Activated CD4-positive, alpha-beta T cell treated with anti-CD3 and anti-CD28 coated beads, Interleukin-2, amount 50 U/mL, for 16 hours (primary cell): Measurements from ENCODE around the gene LRP1B.

Experiments used
- DNase-seq: peaks from one replicate; pipeline ENCODE4 v3.0.0-alpha.2; 2020

LRP1B gene

DNA sequence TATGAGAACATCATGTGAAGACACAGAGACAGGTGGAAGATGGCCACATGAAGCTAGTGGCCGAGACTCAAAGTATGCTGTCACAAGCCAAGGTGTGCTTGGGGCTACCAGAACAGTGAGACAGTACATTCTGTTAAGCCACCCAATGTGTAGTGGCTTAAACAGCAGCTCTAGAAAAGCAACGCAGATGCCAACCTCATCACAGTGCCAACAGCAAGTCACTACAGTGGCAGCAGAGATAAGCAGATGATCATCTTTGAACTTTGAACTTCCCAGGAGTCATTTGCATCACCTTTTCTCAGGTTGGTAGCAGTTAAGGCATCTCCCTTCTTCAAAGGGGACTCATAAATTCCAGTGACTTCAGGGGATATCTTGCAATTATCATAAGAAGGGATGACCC is 394.4 kb downstream of the LRP1B start:
- no peak for DNase-seq

DNA sequence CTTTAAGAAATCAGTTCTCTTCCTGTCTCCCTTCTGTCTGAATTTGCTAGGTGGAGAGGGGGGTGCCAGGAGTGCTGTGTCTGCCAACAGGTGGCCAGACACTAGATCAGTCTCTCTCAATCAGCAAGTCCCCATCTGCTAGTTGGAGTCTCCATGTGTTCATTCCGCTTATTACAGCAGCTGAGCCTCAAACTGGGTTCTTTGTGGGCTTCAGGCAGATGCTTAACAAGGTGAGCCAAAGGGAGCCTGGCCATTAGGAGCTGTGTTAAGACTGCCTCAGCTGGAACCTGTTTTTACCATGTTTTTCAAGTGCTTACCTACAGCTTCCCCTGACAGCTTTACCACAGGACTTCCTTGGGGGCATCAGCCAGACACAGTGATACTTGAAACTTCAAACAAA is 401.9 kb downstream of the LRP1B start:
- no peak for DNase-seq

DNA sequence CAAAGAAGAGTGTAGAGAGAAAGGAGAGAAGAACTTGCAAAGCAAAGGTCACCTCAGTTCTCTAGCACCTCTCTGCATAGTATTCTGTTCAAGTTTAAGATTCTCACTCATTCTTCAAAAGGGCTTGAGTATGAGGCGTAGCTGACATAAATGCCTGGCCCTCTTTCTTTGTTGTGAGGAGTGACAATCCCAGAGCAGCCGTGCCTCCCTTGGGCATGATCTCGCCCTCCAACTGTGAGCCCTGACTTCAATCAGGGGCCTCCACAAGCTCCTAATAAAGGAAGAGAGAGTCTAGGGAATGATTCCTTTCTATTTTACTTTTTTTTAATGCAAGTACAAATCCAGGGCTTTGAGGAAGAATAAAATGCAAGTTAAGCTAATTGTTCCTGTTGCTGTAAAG is 402.7 kb downstream of the LRP1B start:
- DNase-seq, result no peak

DNA sequence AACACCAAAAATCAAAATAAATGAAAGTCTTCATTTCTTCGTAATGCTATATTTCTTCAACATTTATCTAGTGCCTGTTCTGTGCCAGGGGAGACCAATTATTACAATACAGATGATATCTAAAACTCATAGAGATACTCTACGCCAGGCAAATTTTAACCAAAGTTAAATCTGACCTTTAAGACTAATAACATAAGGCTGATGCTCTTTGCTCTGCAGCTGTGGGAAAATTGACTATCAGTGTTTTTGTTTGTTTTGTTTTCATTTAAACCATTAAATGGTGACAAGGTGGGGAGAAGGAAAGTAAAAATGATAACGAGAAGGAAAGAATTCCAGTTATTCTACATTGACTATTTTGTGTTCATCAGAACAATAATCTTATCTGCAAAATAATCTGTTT is 406.4 kb downstream of the LRP1B start:
- no peak for DNase-seq

DNA sequence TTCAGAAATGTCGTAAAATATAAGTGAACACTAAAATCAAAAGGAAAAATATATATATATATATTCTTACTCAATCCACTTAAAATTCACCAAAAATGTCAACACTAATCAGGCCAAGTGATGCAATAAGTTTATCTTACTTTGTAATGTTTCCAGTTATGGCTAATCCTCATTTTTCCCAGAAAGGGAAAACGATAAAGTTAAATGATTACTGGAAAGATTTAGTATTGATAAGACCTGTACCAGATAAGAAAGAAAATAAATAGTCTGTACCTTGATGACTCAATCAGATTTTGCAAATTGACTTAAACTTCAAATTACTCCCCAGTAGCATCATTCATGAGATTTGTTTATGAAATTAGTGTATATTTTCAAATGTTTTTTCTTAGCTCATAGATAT is 407.0 kb downstream of the LRP1B start:
- DNase-seq, result no peak

DNA sequence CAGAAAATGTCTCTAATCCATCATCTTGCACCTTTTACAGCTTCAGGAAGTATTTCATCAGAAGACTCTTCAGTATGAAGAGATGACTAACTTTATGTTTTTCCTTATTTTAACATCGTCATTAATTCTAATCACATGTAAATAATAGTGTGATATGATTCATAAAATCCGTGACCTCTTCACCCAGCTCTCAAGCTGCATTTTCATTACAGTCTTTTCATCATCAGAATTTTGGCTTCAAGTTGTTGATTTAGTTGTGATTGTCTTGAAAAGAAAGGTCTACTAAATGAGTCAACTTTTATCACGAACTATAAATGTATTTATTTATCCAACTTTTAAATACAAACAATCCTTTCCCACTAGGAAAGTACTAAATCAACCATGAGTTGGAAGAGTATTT is 410.3 kb downstream of the LRP1B start:
- DNase-seq, result no peak

DNA sequence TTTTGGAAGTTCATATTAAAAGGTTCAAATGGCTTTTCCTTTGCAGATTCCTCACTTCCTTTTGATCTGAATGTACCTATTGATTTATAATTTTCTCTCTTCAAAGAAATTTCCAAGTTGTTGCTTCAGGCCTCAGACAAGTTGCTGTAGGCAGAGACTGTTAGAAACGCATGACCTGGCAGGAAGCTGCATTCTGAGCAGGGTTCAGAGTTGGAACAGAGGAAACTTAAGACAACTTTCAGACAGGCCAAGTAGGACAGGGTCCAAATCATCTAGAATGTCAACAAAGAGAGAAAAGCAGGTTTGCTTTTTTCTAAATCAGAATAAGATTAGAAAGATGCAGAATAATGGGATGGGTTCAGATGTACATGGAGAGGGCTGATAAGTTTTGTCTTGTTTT is 416.3 kb downstream of the LRP1B start:
- DNase-seq, result no peak

DNA sequence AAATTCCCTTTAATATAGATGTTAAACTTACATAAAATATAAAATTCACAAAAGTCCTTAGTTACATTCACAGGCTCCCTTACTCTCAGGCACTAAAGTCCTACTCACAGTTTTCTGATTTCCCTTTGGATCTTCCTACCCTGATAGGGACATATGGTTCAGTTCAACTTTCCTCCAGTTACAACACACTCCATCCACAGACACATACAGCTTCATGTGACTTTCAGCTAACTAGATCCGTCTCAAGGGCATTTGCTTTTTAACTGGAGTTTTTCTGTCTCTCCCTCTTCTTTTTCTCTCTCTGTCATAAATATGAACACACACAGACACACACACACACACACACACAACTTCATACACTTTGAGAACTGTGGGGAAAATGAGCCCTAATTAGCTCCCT is 419.2 kb downstream of the LRP1B start:
- DNase-seq, result no peak

DNA sequence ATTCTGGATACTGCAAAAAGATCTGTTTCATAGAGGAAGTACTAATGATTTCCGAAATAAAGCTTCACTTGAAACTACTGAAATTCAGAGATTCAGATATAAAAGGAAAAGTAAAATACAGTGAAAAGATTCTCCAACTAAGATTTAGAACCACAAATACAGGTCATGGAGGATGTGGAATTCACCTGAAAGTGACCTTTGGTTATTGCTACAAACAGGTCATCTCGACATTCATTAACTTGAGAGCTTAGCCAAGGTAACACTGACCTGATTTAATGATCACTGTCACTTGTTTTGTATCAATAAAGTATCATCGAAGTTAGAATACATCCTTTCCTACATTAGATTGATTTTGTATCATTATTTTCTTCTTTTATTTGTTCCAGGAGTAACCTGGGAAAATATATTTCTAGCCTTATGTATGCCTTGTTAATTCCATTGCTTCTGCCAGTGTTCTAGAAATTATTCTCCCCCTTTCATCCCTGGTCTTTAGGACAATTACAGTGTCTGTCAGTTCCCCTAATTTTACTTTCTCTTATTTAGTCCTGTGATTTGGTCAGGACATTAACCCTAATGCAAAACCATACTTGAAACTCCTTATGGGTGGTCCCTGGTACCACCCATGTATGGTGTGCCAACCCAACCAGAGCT is 420.1 kb downstream of the LRP1B start:
- no peak for DNase-seq

DNA sequence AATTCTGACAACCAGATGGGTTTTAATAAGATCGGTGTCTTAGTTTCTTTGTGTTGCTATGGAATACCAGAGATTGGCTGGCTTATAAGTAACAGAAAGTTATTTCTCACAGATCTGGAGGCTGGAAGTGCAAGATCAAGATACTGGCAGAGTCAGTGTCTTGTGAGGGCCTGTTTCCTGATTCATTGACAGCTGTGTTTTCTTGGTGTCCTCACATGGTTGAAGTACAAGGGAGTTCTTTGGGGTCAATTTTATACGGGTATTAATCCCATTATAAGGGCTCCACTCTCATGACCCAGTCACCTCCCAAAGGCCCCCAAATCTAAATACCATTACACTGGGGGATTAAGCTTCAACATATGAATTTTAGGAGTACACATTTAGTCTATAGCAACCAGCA is 421.1 kb downstream of the LRP1B start:
- DNase-seq, result no peak

DNA sequence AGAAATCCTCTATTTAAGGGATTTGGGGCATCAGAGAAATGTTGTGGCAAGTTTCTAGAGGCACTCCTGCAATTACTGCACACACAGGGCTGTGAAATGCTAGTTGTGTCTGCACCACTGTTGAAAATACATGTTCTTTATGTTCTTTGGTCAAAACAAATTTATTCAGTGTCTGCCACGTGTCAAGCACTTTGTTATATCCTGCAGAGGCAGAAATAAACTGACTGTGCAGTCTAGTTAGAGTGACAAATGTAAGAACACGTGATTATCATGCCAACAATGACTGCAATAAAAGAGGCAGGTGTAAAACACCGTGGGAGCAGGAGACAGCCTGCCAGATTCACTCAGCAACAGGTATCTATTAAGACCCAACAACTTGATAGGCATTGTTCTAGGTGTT is 423.3 kb downstream of the LRP1B start:
- DNase-seq, result no peak

DNA sequence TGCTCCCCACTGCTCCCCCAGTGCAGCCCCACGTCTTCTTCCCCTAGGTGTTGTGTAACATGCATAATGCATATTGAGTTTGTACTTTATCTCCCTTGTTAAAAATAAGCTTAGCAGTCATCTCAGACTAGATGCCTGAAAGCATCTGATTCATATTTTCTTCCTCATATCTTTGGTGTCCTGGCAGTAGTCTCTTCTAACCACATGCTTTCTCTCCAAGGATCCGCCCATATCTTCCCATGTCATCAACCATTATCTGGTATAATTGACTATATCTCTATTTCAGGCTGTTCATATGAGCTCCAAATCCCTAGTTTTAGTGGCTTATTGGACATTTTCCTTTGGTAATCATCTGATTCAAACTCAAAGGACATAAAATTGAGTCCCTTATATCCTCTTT is 426.3 kb downstream of the LRP1B start:
- no peak for DNase-seq

DNA sequence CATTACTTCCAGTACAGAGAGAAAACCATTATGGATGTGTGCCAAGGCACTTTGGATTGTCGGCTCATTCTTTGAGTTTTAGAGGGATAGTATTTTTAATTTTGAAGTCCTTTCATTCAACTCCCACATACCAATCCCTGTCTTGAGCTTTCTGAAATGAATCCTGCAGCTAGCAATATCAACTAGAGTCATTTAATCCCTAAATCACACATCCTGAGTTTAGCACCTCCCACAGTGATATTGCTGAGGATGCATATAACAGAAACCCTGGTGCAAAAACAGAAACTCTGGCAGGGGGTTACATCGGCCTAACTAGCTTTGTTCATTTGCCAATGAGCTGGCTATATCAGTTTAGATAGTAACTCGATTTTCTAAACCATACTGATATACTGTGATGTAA is 427.3 kb downstream of the LRP1B start:
- DNase-seq, result no peak

DNA sequence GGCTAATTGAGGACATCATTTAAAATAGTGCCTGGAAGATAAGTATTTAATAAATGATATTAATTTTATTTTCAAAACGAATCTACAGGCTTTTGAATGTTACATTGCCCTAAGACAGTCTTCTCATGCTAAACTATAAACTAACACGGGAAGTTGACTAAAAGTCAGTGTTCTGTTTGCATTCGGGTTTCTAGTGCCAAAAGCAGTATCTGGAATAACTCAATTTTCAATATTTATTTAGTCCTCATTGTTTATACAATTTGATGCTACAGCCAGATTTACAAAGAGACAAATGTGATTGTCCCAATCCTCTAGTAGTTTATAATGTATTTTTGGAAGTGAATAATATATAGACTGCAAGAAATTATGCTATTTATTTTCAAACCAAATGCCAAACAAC is 429.2 kb downstream of the LRP1B start:
- DNase-seq, result no peak

DNA sequence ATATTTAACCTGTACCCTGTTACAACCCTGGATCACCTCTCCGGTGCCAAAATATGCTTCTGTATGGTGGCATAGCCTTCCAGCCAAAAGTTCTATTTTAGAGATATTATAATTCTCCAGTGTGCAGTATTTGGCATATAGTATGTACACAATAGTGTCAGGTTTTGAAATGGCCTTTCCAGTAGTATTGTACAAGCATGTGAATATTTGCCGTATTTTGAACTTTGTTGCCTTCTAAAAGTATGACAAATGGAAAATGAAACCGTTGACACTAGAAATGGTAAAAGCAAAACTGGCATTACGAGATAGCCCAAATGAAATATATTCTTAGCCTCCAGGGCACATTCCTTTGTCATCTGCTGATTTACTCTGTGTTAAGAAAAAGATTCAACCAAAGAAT is 431.2 kb downstream of the LRP1B start:
- DNase-seq, result no peak

DNA sequence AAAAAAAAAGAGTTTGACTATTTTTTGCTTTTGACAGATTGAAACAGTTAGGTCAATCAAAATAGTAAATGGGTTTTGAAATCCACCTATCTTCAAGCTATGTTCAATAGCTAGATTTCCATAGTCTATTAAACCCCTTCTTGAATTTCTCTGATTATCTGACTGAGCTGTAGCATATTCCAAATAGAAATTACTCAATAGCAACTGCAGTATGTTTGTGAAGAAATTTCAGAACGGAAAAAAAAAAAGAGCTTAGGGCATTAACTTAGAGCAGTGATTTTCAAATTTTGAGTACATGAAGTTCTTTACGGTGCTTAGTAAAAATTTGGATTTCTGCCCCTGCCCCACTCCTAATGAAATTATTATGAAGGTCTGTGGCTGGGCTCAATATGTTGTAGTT is 432.3 kb downstream of the LRP1B start:
- no peak for DNase-seq

DNA sequence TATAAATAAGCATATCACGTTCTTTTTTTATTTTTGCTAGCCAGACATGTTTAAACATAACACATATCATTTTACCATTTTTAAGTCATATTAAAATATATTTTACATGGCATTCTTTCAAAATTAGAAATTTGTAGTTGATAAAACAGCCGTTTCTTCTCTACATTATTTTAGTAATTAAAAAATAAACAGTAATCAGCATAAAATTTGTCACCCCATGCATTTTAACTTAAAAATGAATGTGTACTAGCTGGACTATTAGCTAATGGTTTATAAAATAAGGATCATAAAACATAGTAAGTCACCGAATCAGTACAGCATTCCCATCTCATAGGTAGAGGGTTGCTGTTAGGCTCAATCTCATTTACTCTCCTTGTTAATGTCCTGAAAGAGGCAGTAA is 433.8 kb downstream of the LRP1B start:
- DNase-seq, result no peak

DNA sequence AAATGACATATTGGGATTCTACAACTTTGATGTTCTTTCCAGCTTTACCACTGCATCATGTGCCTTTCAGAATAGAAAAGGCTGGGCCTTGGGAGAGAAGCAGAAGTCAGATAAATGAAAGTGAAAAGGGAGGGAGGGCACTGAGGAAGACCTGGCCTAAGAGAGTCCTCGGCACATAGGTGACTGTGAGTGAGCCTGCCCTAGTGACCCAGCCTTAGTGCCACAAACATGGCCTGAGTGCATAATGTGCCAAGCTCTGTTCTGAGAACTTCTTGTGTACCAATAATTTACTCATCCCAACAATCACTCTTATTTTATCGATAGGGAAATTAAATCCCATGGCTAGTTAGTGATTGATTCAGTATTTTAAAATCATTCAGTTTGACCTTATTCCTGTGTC is 436.6 kb downstream of the LRP1B start:
- DNase-seq, result no peak

DNA sequence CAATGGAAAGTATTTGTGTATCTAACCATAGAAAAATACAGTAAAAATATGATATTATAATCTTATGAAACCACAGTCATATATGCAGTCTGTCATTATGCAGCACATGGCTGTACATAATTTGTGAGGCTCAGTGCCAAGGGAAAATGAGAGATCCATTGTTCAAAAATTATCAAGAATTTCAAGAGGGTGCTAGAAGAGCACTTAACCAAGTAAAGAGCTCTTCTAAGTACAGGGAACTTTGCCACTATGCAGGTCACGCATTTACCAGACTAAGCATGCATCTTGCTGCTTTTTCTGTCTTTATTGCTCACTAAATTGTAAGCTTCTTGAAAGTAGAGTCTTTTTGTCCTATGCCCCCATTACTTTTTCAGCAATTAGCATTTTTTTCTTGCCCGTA is 438.0 kb downstream of the LRP1B start:
- DNase-seq, result no peak

DNA sequence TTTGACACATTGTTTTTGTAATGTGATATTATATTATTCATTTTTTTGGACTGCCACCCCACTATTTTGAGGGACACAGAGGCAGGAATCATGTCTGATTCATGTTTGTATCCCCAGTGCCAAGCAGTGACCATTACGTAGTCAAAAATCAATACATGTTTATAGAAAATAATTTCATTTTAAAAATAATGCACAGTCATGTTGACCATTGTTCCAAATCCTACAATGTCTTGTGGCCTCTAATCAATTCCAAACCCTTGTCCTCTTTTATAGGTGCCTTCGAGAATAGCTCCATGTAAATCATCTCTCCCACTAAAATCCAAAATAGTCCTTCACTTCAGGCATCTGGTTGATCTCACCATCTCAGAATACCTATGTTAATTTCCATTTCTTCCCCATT is 454.7 kb downstream of the LRP1B start:
- no peak for DNase-seq

DNA sequence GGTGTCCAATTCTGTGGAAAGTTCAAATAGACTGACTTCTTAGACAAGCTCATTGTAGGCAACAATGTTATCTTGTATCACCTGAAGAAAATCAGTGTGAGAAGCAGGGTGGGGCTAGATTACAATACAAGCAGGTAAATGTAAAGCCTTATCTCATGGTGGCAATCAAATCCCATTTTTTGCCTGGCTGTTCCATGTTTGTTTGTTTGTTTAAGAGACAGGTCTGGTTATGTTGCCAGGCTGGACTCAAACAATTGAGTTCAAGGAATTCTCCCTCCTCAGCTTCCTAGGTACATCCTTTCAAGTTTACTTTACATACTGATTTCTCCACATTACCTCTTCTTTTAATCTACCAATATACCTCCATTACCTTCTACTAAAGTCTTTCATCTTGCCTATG is 464.6 kb downstream of the LRP1B start:
- DNase-seq, result no peak

DNA sequence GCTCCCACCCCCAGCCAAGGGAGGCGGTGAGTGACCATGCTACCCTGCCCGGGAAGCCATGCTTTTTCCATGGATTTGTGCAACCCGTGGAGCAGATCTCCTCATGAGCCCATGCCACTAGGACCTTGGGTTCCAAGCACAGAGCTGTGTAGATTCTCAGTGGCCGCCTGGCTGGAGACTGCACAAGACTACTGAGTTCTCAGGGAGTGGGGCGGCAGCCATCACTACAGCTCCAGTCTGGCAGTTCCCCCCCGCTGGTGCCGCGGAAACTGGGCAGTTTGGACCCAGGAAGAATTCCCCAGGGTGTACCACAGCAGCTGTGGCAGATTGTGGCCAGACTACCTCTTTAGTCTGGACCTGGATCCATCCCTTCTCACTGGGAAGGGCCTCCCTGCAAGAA is 470.6 kb downstream of the LRP1B start:
- DNase-seq, result no peak

DNA sequence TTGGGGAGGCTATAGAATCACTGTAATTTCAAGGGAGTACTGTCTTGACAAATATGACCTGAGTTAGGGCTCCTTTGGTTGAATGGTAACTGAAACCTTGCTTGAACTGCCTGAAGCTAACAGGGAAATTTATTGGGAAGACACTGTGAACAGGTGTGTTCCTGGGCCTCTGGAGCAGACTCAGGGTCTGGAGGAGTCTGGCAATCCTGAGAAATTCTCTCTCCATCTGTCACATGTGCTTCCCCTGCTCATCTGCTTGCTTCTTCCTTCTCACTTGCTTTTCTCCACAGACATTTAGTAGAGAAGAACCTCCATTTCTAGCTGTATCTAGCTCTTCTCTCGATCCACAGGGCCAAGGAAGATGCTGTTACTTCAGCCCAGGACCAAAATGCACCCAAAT is 476.5 kb downstream of the LRP1B start:
- DNase-seq, result no peak

DNA sequence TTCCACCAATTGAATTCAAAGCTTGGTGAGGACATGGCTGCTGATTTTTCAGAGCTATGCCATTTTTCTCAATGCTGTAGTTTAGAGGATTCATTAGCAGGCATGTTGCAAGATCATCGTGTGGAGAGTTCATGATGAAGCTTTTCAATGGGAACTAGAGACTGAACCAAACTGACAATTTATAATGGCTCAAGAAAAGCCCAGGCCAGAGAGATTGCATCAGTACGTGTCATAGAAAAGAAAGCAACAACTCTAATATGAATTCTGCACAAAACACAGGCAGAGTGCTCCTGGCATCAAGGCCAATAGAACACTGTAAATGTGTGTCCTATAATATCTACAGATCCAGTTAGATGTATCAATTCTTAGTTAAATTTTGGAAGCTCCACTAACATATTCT is 477.6 kb downstream of the LRP1B start:
- DNase-seq, result no peak

DNA sequence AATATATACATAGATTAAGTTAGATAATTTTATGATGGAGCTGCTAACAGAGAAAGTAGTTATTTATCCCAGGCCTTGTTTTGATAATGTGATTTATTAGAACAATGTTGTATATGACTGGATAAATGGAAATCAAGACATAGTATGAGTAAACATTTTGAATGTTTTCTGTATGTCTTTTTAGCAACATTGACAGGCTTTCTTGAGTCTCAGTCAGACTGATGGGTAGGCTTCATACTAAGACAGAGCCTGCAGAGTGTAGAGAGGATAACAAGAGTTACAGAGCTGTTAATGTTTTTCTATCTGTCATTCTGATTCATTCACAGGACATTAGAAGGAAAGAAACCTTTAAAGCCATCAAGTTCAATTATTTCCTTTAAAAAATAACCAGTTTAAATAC is 478.5 kb downstream of the LRP1B start:
- DNase-seq, result no peak

DNA sequence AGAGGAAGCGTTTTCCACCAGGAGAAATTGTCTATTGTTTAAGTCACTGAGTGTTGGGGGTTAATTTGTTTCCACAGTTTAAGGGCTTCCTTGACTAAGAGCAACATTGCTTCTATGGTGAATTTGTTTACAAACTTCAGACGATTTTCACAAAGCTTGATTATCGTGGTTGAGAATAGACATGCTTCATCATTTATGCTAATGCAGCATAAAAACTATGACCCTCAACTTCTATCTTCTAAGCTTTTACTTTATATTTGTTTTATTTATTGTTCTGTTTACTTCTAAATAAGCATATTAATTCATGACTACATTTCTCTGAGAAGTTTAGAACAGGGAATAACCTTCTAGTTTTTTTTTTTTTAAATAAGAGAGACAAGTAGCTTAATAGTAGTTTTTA is 483.5 kb downstream of the LRP1B start:
- no peak for DNase-seq
